ENCODE data around the gene NTN1.

Gene NTN1

GRCh38 chr17:9177212-9177611 lies 155.9 kb downstream of the NTN1 start:
- TF ChIP-seq GATA2 (IDR thresholded peaks at IDR 0.05; ENCODE audit: low read depth, low read length), result no peak
- TF ChIP-seq GATA3 (IDR thresholded peaks at IDR 0.05; ENCODE audit: low read depth, low read length), result no peak

- TF ChIP-seq GATA3 (IDR thresholded peaks at IDR 0.05; ENCODE audit: low read depth, low read length), result no peak
- TF ChIP-seq GATA2 (IDR thresholded peaks at IDR 0.05; ENCODE audit: low read depth, low read length), result no peak
Observed at GRCh38 chr17:9178319-9178718, 157.0 kb downstream of the NTN1 start.

DNA sequence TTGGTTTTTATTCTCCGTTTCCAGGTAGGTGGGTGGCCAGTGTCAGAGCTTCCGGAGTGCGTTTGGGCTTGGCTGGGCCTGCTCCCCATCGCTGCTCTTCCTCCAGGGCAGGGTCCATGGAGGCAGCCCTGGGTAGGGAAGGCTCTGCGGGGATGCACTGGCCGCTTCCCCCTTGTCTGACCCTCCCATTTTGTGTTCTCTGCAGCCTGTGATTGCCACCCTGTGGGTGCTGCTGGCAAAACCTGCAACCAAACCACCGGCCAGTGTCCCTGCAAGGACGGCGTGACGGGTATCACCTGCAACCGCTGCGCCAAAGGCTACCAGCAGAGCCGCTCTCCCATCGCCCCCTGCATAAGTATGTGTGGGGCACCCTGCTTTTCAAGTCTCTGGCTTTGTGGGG lies 158.3 kb downstream of the NTN1 start:
- TF ChIP-seq GATA3 (IDR thresholded peaks at IDR 0.05; ENCODE audit: low read depth, low read length) (no peak), GATA2 (IDR thresholded peaks at IDR 0.05; ENCODE audit: low read depth, low read length) (no peak)

- TF ChIP-seq GATA2 (IDR thresholded peaks at IDR 0.05; ENCODE audit: low read depth, low read length), result no peak
- no peak for TF ChIP-seq GATA3 (IDR thresholded peaks at IDR 0.05; ENCODE audit: low read depth, low read length)
Observed at GRCh38 chr17:9181640-9182039, 160.3 kb downstream of the NTN1 start.

- TF ChIP-seq GATA3 (IDR thresholded peaks at IDR 0.05; ENCODE audit: low read depth, low read length) (no peak), GATA2 (IDR thresholded peaks at IDR 0.05; ENCODE audit: low read depth, low read length) (no peak)
Observed at GRCh38 chr17:9183306-9183705, 162.0 kb downstream of the NTN1 start.

- no peak for TF ChIP-seq GATA3 (IDR thresholded peaks at IDR 0.05; ENCODE audit: low read depth, low read length)
- TF ChIP-seq GATA2 (IDR thresholded peaks at IDR 0.05; ENCODE audit: low read depth, low read length), result no peak
Observed at GRCh38 chr17:9185142-9185541, 163.8 kb downstream of the NTN1 start.

DNA sequence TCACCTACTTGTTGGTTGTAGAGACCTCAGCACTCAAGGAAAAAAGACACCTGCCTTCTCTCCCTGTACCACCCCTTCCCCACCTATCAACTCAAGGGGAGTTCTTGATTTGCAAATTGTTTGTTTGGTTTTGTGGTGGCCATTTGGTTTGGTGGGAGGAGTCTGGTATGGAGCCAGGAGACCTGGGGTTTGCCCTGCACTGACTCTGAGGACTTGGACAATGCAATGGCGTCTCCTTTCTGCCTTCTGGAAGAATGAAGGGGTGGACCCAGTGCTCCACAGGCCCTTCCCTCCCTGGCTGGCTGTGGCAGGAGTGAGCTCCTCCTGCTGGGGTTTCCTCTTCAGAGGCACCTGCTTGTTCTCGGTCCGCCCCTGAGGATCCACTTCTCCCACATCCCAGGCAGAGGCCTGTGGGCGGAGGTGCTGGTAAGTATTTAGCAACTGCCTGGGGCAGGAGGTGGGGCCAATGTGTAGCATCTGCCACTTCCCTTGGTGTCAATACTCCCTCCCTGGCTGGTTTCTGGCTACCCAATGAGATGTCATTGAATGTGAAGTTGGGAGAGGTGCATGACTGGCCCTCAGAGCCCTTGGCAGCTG lies 164.5 kb downstream of the NTN1 start:
- TF ChIP-seq GATA3 (IDR thresholded peaks at IDR 0.05; ENCODE audit: low read depth, low read length) (no peak), GATA2 (IDR thresholded peaks at IDR 0.05; ENCODE audit: low read depth, low read length) (no peak)

DNA sequence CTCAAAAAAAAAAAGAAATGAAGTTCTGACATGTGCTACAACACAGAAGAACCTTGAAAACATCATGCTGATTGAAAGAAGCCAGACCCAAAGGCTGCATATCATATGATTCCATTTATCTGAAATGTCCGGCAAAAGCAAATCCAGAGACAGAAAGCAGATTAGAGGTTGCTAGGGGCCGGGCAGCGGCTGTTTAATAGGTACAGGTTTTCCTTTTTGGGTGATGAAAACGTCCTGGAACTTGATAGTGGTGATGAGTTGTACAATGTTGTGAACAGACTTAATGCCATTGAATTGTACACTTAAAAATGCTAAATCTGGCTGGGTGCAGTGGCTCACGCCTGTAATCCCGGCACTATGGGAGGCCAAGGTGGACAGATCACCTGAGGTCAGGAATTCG lies 166.5 kb downstream of the NTN1 start:
- TF ChIP-seq GATA2 (IDR thresholded peaks at IDR 0.05; ENCODE audit: low read depth, low read length) (no peak), GATA3 (IDR thresholded peaks at IDR 0.05; ENCODE audit: low read depth, low read length) (no peak)

DNA sequence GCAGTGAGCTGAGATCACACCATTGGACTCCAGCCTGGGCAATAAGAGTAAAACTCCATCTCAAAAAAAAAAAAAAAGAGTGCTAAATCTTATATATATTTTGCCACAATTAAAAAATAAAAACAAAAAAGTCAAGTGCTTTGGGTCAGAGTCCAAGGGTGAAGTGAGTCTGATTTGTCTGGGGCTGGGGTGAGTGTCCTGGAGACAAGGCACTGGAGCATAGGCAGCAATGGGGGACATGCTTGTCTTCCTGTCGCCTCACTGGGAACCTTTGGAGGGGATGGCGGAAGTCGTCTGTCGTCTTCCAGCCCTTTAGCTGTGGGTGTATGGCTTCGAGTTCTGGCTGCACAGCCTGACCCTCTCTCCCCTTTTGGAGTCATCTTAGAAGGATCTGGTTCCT lies 167.1 kb downstream of the NTN1 start:
- TF ChIP-seq GATA2 (IDR thresholded peaks at IDR 0.05; ENCODE audit: low read depth, low read length) (no peak), GATA3 (IDR thresholded peaks at IDR 0.05; ENCODE audit: low read depth, low read length) (no peak)

DNA sequence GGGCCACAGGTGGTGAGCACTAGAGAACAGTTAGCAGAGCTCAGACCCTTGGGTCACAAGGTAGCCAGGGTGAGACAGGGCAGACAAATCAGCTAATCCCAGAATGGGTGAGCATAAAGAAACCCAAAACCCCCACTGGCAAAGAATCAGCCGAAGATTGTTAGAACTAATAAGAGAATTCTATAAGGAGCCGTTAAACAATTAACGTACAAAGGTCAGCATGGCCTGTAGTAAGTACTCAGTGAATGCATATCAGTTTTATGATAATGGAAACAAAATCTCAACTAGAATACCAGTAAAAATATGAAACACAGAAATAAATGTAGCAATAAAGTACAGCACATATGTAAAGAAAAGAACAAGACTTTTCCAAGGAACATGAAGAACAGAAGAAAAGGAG lies 168.6 kb downstream of the NTN1 start:
- no peak for TF ChIP-seq GATA2 (IDR thresholded peaks at IDR 0.05; ENCODE audit: low read depth, low read length)
- no peak for TF ChIP-seq GATA3 (IDR thresholded peaks at IDR 0.05; ENCODE audit: low read depth, low read length)

- no peak for TF ChIP-seq GATA3 (IDR thresholded peaks at IDR 0.05; ENCODE audit: low read depth, low read length)
Observed at GRCh38 chr17:9192010-9192409, 170.7 kb downstream of the NTN1 start.

DNA sequence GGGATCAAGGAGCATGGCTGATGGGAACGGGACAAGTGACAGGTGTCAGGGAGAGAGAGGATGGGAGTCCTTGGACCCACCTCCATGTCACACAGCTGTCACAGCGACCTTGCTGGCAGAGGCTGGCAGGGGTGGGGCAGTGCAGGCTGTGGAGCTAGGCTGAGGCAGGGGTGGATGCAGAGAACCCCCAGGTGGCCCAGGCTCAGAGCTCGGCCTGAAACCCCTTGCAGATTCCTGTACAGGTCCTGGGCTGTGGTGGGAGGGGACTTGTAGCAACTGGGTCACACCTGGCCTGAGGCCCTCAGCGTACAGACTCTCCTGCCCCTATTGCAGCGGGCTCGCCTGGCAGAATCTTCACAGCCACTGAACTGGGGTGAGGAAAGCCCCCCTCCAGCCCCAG lies 174.1 kb downstream of the NTN1 start:
- TF ChIP-seq GATA3 (IDR thresholded peaks at IDR 0.05; ENCODE audit: low read depth, low read length) (no peak), GATA2 (IDR thresholded peaks at IDR 0.05; ENCODE audit: low read depth, low read length) (no peak)

- no peak for TF ChIP-seq GATA2 (IDR thresholded peaks at IDR 0.05; ENCODE audit: low read depth, low read length)
- TF ChIP-seq GATA3 (IDR thresholded peaks at IDR 0.05; ENCODE audit: low read depth, low read length), result no peak
Observed at GRCh38 chr17:9195961-9196670, 174.8 kb downstream of the NTN1 start.

DNA sequence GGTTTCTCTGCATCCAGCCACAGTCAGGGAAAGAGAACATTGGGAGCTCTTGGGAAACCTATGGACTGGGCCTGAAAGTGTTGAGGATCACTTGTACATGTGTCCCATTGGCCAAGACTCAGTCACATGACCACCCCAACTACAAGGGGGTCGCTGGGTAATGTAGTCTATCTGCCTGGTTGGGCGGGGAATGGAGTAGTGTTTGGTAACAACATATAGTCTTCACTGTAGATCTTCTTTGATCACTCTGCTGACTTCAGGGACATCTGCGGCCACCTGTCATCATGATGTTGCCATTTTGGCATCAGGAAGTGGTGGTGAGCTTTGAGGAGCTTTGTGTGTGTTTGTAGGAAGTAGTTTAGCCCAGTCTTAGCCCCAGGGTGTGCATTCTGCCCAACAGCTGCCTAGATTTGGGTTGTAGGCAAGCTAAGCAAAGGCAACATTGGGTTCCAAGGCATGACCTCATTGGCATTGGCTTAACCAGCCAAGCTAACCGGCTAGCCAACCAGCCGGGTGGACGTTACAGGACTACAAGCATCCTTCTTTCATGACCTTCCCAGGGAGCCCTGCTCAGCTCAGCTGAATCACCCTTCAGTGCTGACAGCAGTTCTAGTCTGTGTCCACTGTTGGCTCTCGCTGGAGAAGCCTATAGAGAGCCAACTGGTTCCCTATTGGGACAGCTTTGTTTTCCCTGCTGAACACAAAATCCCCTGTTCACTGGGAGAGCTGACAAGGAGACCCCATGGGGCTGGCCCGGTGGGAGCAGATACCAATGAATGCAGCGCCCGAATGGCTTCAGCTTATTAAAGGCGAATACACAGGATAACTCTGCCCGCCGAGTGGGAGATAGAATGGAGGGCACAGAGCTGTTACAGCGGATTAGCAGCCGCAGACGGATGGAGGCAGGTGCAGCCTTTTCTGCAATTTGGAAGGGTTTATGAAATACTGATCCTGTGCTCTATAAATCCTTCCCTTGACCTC lies 178.6 kb downstream of the NTN1 start:
- TF ChIP-seq GATA3 (IDR thresholded peaks at IDR 0.05; ENCODE audit: low read depth, low read length), result no peak
- no peak for TF ChIP-seq GATA2 (IDR thresholded peaks at IDR 0.05; ENCODE audit: low read depth, low read length)
